Measurements from ENCODE around the gene ETS1. TPM values are rescaled to one million over a fixed set of nuclear protein-coding genes. Genes with fewer than 3 reads are reported as not detected.

ETS1 gene
- polyA plus RNA-seq, 1 experiment: 32.3 TPM

- no peaks in the 10 kb centered on the region for H3K9me3 ChIP-seq (ENCODE audit: control insufficient read depth, insufficient read depth, low read length)
- CTCF ChIA-PET: interaction anchor here (0.7 kb wide), 1 partner anchor 22 kb away, joined by 5 read pairs; no protein-coding TSS in a partner anchor
- no peak for TF ChIP-seq CTCF (IDR thresholded peaks at IDR 0.05; ENCODE audit: low read depth, low read length)
- no peak for DNase-seq (ENCODE audit: low read depth, low spot score)
- POLR2A ChIA-PET: no interaction called here
- H3K27ac ChIP-seq (ENCODE audit: low read depth, low read length): no peak overlapping the region
- H3K27me3 ChIP-seq (ENCODE audit: control insufficient read depth, insufficient read depth, low read length): no peaks in the 10 kb centered on the region
- H3K4me3 ChIP-seq (ENCODE audit: low read depth, low read length): no peak overlapping the region
Observed at GRCh38 chr11:128592454-128592853, 5.1 kb upstream of the ETS1 start.

GRCh38 chr11:128590587-128590986 lies 3.2 kb upstream of the ETS1 start:
- no peaks in the 10 kb centered on the region for H3K9me3 ChIP-seq (ENCODE audit: control insufficient read depth, insufficient read depth, low read length)
- POLR2A ChIA-PET: no interaction called here

GRCh38 chr11:128589998-128590397 lies 2.6 kb upstream of the ETS1 start:
- H3K27me3 ChIP-seq (ENCODE audit: control insufficient read depth, insufficient read depth, low read length): no peaks in the 10 kb centered on the region
- TF ChIP-seq CTCF (IDR thresholded peaks at IDR 0.05; ENCODE audit: low read depth, low read length): no peak
- CTCF ChIA-PET: no interaction called here
- H3K27ac ChIP-seq (ENCODE audit: low read depth, low read length): no peak overlapping the region
- POLR2A ChIA-PET: no interaction called here
- DNase-seq (ENCODE audit: low read depth, low spot score): no peak
- no peak overlapping the region for H3K4me3 ChIP-seq (ENCODE audit: low read depth, low read length)
- no peaks in the 10 kb centered on the region for H3K9me3 ChIP-seq (ENCODE audit: control insufficient read depth, insufficient read depth, low read length)

More at GRCh38 chr11:128590587-128590986, 3.2 kb upstream of the ETS1 start:
- Histone ChIP-seq H3K27me3 (ENCODE audit: control insufficient read depth, insufficient read depth, low read length) (no peaks in the 10 kb centered on the region), H3K27ac (ENCODE audit: low read depth, low read length) (no peak overlapping the region), H3K4me3 (ENCODE audit: low read depth, low read length) (no peak overlapping the region)
- CTCF ChIA-PET: no interaction called here
- no peak for DNase-seq (ENCODE audit: low read depth, low spot score)
- no peak for TF ChIP-seq CTCF (IDR thresholded peaks at IDR 0.05; ENCODE audit: low read depth, low read length)

- no peak for DNase-seq (ENCODE audit: low read depth, low spot score)
- ChIA-PET POLR2A (no interaction called here), CTCF (interaction anchor here (0.8 kb wide), 1 partner anchor 416 kb away, joined by 3 read pairs; no protein-coding TSS in a partner anchor)
- H3K27me3 ChIP-seq (ENCODE audit: control insufficient read depth, insufficient read depth, low read length): no peaks in the 10 kb centered on the region
- no peak overlapping the region for H3K27ac ChIP-seq (ENCODE audit: low read depth, low read length)
- no peaks in the 10 kb centered on the region for H3K9me3 ChIP-seq (ENCODE audit: control insufficient read depth, insufficient read depth, low read length)
- no peak for TF ChIP-seq CTCF (IDR thresholded peaks at IDR 0.05; ENCODE audit: low read depth, low read length)
- H3K4me3 ChIP-seq (ENCODE audit: low read depth, low read length): no peak overlapping the region
Observed at GRCh38 chr11:128588093-128588492, 735 bp upstream of the ETS1 start.

- CTCF ChIA-PET: interaction anchor here (0.6 to 1.2 kb wide), 5 partner anchors 31 to 543 kb away, joined by 3 to 4 read pairs (median 3); no protein-coding TSS in a partner anchor
- POLR2A ChIA-PET: interaction anchor here (0.6 kb wide), 1 partner anchor 558 kb away, joined by 11 read pairs; no protein-coding TSS in a partner anchor
Observed at GRCh38 chr11:128586689-128587088, 669 bp downstream of the ETS1 start.

More at GRCh38 chr11:128586689-128587088, 669 bp downstream of the ETS1 start:
- no peak for TF ChIP-seq CTCF (IDR thresholded peaks at IDR 0.05; ENCODE audit: low read depth, low read length)
- no peak for DNase-seq (ENCODE audit: low read depth, low spot score)
- Histone ChIP-seq H3K27ac (ENCODE audit: low read depth, low read length) (no peak overlapping the region), H3K4me3 (ENCODE audit: low read depth, low read length) (no peak overlapping the region), H3K9me3 (ENCODE audit: control insufficient read depth, insufficient read depth, low read length) (no peaks in the 10 kb centered on the region), H3K27me3 (ENCODE audit: control insufficient read depth, insufficient read depth, low read length) (no peaks in the 10 kb centered on the region)

Data from AG04450 (cell line).